ENCODE data around the gene PIH1D1. TPM values are rescaled to one million over a fixed set of nuclear protein-coding genes. Genes with fewer than 3 reads are reported as not detected.
A peak's percentile ranks its signal among the peaks of the same experiment; 100 is the strongest.

Gene PIH1D1
- total and polyA plus RNA-seq, 7 experiments from 2014 or later = 62.7 to 183 (median 147) TPM

DNA sequence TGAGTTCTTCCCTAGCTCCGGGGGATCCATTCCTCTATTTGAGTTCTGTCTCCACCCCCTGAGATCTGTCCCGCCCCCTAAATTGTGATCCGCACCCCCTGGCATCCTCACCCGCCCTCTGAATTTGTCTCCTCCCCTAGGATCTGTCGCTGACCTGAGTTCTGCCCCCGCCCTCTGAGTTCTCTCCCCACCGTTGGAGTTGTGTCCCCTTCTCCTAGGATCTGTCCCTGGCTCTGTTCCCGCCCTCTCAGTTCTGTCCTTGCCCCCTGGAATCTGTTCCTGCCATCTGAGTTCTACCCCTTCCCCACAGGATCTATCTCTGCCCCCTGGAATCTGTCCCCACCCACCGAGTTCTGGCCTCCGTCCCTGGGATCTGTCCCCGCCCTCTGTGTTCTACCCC lies 9.3 kb downstream of the PIH1D1 start:
- Mint-ChIP-seq H3K36me3 (peaks cover 0 to 8% (median 5%) of the 10 kb centered on the region in 5 donors), H3K27me3 (peaks cover 48 to 60% (median 50%) of the 10 kb centered on the region in 5 donors), H3K4me3 (peak overlapping the region; percentile 75 to 88 (median 83)), H3K9me3 (peaks cover 0 to 2% (median 0%) of the 10 kb centered on the region in 11 donors), H3K4me1 (peaks cover 23 to 49% (median 32%) of the 10 kb centered on the region in 7 donors), H3K27ac (peak overlapping the region in 6 of 9 donors; percentile 11 to 78 (median 39))
- POLR2A ChIA-PET = interaction anchor here (1.0 to 1.1 kb wide), 2 partner anchors 47 to 51 kb away, joined by 3 read pairs; no protein-coding TSS in a partner anchor
- Histone ChIP-seq H3K4me1 (ENCODE audit: control insufficient read depth in 2 of 2, insufficient read depth in 2 of 2, low read length in 2 of 2) (peaks cover 12 to 15% of the 10 kb centered on the region in 2 donors), H3K36me3 (ENCODE audit: control insufficient read depth in 2 of 3, insufficient read depth in 3 of 3, low read length in 3 of 3) (peaks cover 0 to 15% (median 2%) of the 10 kb centered on the region in 3 experiments), H3K4me3 (ENCODE audit: low read length) (no peak overlapping the region), H3K9me3 (ENCODE audit: control insufficient read depth in 2 of 3, low read length in 3 of 3) (no peaks in the 10 kb centered on the region), H3K27ac (ENCODE audit: low read depth, low read length) (no peak overlapping the region), H3K27me3 (ENCODE audit: control insufficient read depth in 2 of 2, insufficient read depth in 2 of 2, low read length in 2 of 2) (peaks cover 28 to 42% of the 10 kb centered on the region in 2 donors)
- no peak for ATAC-seq
- DNase-seq = no peak
- CTCF ChIA-PET = interaction anchor here (0.7 to 4.2 kb wide), 5 partner anchors 25 to 140 kb away, joined by 3 to 28 read pairs (median 4); no protein-coding TSS in a partner anchor
- intact Hi-C loops (cut with micrococcal nuclease) = loop anchor here (2.0 to 10.0 kb wide), 8 partner anchors 20 to 298 kb away; partner anchors contain the start of genes CD37 (in 2 of the 2), PTH2 (in 1 of the 2) and RPS11 (in 1 of the 2)

DNA sequence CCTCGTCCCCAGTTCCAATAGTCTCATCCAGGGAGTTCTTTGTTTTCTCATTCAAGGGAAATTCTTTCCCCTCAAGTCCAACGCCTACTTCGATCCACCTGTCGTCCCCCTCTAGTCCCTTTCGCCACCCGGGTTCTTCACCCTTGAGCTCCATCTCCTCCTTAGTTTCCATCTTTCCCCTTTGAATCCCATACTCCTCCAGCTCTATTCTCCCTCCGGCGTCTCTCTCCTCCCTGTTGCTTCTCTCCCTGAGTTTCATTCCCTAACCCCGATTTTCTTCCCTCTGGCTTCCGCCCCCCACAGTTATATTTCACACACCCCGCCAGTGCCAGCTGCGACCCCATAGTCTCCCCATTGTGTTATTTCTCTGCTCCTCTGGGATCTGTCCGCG lies 9.7 kb downstream of the PIH1D1 start:
- H3K27ac Mint-ChIP-seq = peak overlapping the region in 6 of 9 donors; percentile 21 to 69 (median 33)
- Histone ChIP-seq H3K27ac (ENCODE audit: low read depth, low read length) (no peak overlapping the region), H3K4me1 (ENCODE audit: control insufficient read depth in 2 of 2, insufficient read depth in 2 of 2, low read length in 2 of 2) (peaks cover 12 to 15% of the 10 kb centered on the region in 2 donors), H3K27me3 (ENCODE audit: control insufficient read depth in 2 of 2, insufficient read depth in 2 of 2, low read length in 2 of 2) (peaks cover 28 to 43% of the 10 kb centered on the region in 2 donors), H3K9me3 (ENCODE audit: control insufficient read depth in 2 of 3, low read length in 3 of 3) (no peaks in the 10 kb centered on the region), H3K4me3 (ENCODE audit: low read length) (no peak overlapping the region), H3K36me3 (ENCODE audit: control insufficient read depth in 2 of 3, insufficient read depth in 3 of 3, low read length in 3 of 3) (peaks cover 0 to 11% (median 0%) of the 10 kb centered on the region in 3 experiments)
- ChIA-PET POLR2A (interaction anchor here (1.0 kb wide), 1 partner anchor 50 kb away, joined by 3 read pairs; no protein-coding TSS in a partner anchor), CTCF (interaction anchor here (0.7 to 4.2 kb wide), 4 partner anchors 28 to 140 kb away, joined by 3 to 28 read pairs (median 4); no protein-coding TSS in a partner anchor)
- intact Hi-C loops (cut with micrococcal nuclease) = loop anchor here (2.0 to 10.0 kb wide), 8 partner anchors 19 to 297 kb away; partner anchors contain the start of genes CD37 (in 2 of the 2), PTH2 (in 1 of the 2) and RPS11 (in 1 of the 2)
- peaks cover 52 to 64% (median 54%) of the 10 kb centered on the region in 5 donors for H3K27me3 Mint-ChIP-seq
- H3K4me1 Mint-ChIP-seq = peaks cover 27 to 50% (median 32%) of the 10 kb centered on the region in 7 donors
- peaks cover 0 to 8% (median 5%) of the 10 kb centered on the region in 5 donors for H3K36me3 Mint-ChIP-seq
- ATAC-seq (no peak), DNase-seq (no peak)
- peaks cover 0 to 2% (median 0%) of the 10 kb centered on the region in 11 donors for H3K9me3 Mint-ChIP-seq
- H3K4me3 Mint-ChIP-seq = peak overlapping the region; percentile 75 to 88 (median 83)

DNA sequence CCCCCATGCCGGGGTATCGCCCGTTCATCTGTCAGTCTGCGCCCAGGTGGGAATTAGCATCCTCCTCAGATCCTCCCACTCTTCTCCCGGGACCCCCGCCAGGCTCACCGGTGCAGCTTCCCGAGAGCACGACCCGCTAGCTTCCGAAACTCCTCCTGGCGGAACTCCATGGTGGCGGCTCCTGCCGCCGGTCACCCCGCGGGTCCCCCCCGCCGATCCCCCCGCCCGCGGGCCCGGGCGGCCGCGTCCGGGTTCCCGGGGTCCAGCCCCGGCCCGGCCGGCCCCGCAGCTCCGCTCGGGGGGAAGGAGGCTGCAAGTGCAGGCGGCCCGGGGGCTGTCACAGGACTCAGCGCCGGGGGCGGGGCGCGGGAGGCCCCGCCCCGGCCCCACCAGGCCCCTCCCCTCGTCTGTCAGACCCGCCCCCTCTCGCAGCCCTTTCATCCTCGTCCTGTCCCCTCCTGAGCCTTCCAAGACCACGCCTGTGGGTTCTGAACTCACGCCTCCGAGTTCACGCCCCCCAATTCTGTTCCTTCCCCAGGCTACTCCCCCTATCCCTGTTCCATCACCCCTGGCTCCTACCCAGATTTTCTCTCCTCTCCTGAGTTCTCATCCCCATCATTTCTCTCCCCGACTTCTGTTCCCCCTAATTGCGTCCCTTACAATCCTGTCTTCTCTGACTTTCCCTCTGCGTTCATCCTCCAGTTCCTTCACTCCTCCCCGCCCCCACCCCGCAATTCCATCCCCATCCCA lies 10.2 kb downstream of the PIH1D1 start, which contains the start of gene SLC17A7:
SLC17A7 (minus strand) TSS at position 318 of the 750 bp plus-strand sequence; CDS start at position 170, 148 bp downstream.
- DNase-seq (peak in 1 of 9 donors; percentile 56), ATAC-seq (no peak)
- Mint-ChIP-seq H3K4me1 (peaks cover 30 to 52% (median 32%) of the 10 kb centered on the region in 7 donors), H3K4me3 (peak within 1 kb of the TSS; percentile 75 to 88 (median 83)), H3K9me3 (peaks cover 0 to 2% (median 0%) of the 10 kb centered on the region in 11 donors), H3K27me3 (peaks cover 57 to 70% (median 59%) of the 10 kb centered on the region in 5 donors), H3K27ac (peak within 1 kb of the TSS in 8 of 9 donors; percentile 6 to 78 (median 33)), H3K36me3 (peaks cover 0 to 6% (median 4%) of the 10 kb centered on the region in 5 donors)
- H3K4me3 ChIP-seq (ENCODE audit: low read length) = no peak within 1 kb of the TSS
- no peak within 1 kb of the TSS for H3K27ac ChIP-seq (ENCODE audit: low read depth, low read length)
- H3K36me3 ChIP-seq (ENCODE audit: control insufficient read depth in 2 of 3, insufficient read depth in 3 of 3, low read length in 3 of 3) = peaks cover 0 to 6% (median 0%) of the 10 kb centered on the region in 3 experiments
- H3K9me3 ChIP-seq (ENCODE audit: control insufficient read depth in 2 of 3, low read length in 3 of 3) = no peaks in the 10 kb centered on the region
- CTCF ChIA-PET = interaction anchor here (0.7 to 4.2 kb wide), 3 partner anchors 29 to 81 kb away, joined by 3 to 28 read pairs (median 6); no protein-coding TSS in a partner anchor
- POLR2A ChIA-PET = interaction anchor here (1.0 kb wide), 1 partner anchor 50 kb away, joined by 3 read pairs; no protein-coding TSS in a partner anchor
- intact Hi-C loops (cut with micrococcal nuclease) = loop anchor here (5.0 to 10.0 kb wide), 3 partner anchors 34 to 297 kb away; no protein-coding TSS in a partner anchor
- H3K27me3 ChIP-seq (ENCODE audit: control insufficient read depth in 2 of 2, insufficient read depth in 2 of 2, low read length in 2 of 2) = peaks cover 28 to 49% of the 10 kb centered on the region in 2 donors
- H3K4me1 ChIP-seq (ENCODE audit: control insufficient read depth in 2 of 2, insufficient read depth in 2 of 2, low read length in 2 of 2) = peaks cover 15 to 18% of the 10 kb centered on the region in 2 donors

DNA sequence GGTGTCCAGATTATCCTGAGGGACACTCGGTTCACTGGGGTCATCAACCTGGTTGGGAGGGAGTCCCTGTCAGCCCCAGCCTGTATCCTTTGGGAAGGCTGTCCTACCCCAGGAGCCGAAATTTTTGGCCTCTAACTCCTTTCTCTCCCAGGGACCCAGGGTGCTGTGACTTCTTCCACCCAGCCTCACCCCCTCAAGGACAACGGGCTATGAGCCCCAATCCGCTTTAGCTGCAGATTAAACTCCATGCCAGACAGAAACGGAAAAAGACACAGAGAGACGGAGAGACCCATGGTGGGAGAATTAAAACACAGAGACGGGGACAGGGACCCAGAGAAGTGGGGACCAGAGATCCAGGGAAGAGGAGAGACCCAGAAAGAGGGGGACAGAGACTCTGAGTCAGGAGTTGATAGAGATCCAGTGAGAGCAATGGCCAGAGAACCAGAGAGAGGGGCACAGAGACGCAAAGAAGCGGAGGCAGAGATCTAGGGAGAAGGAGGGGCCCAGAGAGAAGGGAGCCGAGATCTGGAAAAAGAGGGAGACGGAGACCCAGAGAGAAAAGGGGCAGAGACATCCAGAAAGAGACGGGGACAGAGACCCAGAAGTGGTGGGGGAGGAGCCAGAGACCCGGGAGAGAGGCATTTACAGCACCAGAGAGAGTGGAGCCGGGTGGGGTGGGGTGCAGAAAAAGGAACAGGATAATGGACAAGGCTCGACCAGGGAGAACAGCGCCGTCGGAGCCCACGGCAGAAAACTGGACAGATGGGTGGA lies 11.0 kb downstream of the PIH1D1 start:
- no peaks in the 10 kb centered on the region for H3K36me3 ChIP-seq (ENCODE audit: control insufficient read depth in 2 of 3, insufficient read depth in 3 of 3, low read length in 3 of 3)
- peaks cover 34 to 52% (median 38%) of the 10 kb centered on the region in 7 donors for H3K4me1 Mint-ChIP-seq
- no peaks in the 10 kb centered on the region for H3K9me3 ChIP-seq (ENCODE audit: control insufficient read depth in 2 of 3, low read length in 3 of 3)
- no peak for DNase-seq
- peaks cover 28 to 51% of the 10 kb centered on the region in 2 donors for H3K27me3 ChIP-seq (ENCODE audit: control insufficient read depth in 2 of 2, insufficient read depth in 2 of 2, low read length in 2 of 2)
- no peak overlapping the region for H3K27ac ChIP-seq (ENCODE audit: low read depth, low read length)
- H3K27ac Mint-ChIP-seq = peak overlapping the region in 3 of 9 donors; percentile 6 to 44 (median 6)
- peaks cover 0 to 5% (median 0%) of the 10 kb centered on the region in 5 donors for H3K36me3 Mint-ChIP-seq
- ChIA-PET POLR2A (no interaction called here), CTCF (interaction anchor here (0.9 to 4.2 kb wide), 2 partner anchors 35 to 48 kb away, joined by 3 to 28 read pairs; no protein-coding TSS in a partner anchor)
- H3K9me3 Mint-ChIP-seq = peaks cover 0 to 2% (median 0%) of the 10 kb centered on the region in 11 donors
- ATAC-seq = no peak
- peak overlapping the region; percentile 8 to 80 (median 64) for H3K4me3 Mint-ChIP-seq
- H3K27me3 Mint-ChIP-seq = peaks cover 65 to 77% (median 67%) of the 10 kb centered on the region in 5 donors
- H3K4me3 ChIP-seq (ENCODE audit: low read length) = no peak overlapping the region
- intact Hi-C loops (cut with micrococcal nuclease) = loop anchor here (5.0 to 10.0 kb wide), 3 partner anchors 33 to 296 kb away; no protein-coding TSS in a partner anchor
- H3K4me1 ChIP-seq (ENCODE audit: control insufficient read depth in 2 of 2, insufficient read depth in 2 of 2, low read length in 2 of 2) = peaks cover 15 to 21% of the 10 kb centered on the region in 2 donors

DNA sequence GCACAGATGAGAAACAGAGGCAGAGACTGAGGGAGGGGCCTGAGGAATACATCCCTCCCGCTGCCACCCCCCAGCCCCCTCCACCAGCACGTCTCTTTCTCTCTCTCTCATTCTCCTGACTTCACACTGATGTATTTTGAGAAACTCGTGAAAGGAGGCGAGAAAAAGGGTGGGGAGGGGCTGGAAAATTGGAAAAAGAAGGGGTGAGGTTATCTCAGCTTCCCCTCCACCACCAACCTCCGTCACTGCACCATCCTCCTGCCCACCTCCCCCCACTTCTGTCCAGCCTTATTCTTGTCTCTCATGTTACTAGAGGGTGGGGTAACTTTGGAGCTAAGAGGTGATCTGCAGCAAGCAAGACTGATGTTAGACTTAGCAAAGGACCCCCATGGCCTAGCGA lies 11.8 kb downstream of the PIH1D1 start:
- Mint-ChIP-seq H3K4me1 (peaks cover 32 to 48% (median 38%) of the 10 kb centered on the region in 7 donors), H3K27ac (no peak overlapping the region), H3K27me3 (peaks cover 73 to 85% (median 75%) of the 10 kb centered on the region in 5 donors), H3K9me3 (peaks cover 0 to 2% (median 0%) of the 10 kb centered on the region in 11 donors), H3K36me3 (peaks cover 0 to 5% (median 0%) of the 10 kb centered on the region in 5 donors), H3K4me3 (peak overlapping the region in 1 of 10 donors; percentile 26)
- POLR2A ChIA-PET = no interaction called here
- Histone ChIP-seq H3K4me3 (ENCODE audit: low read length) (no peak overlapping the region), H3K9me3 (ENCODE audit: control insufficient read depth in 2 of 3, low read length in 3 of 3) (no peaks in the 10 kb centered on the region), H3K4me1 (ENCODE audit: control insufficient read depth in 2 of 2, insufficient read depth in 2 of 2, low read length in 2 of 2) (peaks cover 15 to 21% of the 10 kb centered on the region in 2 donors), H3K27ac (ENCODE audit: low read depth, low read length) (no peak overlapping the region), H3K27me3 (ENCODE audit: control insufficient read depth in 2 of 2, insufficient read depth in 2 of 2, low read length in 2 of 2) (peaks cover 28 to 51% of the 10 kb centered on the region in 2 donors), H3K36me3 (ENCODE audit: control insufficient read depth in 2 of 3, insufficient read depth in 3 of 3, low read length in 3 of 3) (no peaks in the 10 kb centered on the region)
- ATAC-seq (no peak), DNase-seq (no peak)
- CTCF ChIA-PET = interaction anchor here (0.6 to 4.2 kb wide), 3 partner anchors 35 to 47 kb away, joined by 3 to 28 read pairs (median 3); no protein-coding TSS in a partner anchor
- intact Hi-C loops (cut with micrococcal nuclease) = loop anchor here (5.0 to 10.0 kb wide), 3 partner anchors 33 to 295 kb away; no protein-coding TSS in a partner anchor
